HEK293 (cell line): ENCODE results near the gene MYMK.

ENCODE experiments used
- CTCF ChIA-PET: fragments of 350-600 bp; formaldehyde crosslinking; extraction: SDS; loops from one replicate; lab custom pipeline; 2021; ENCODE audit warnings: antibody characterized with exemption; lab: Yijun Ruan, JAX
- POLR2A ChIA-PET: fragments of 300-600 bp; formaldehyde crosslinking; extraction: SDS; loops from one replicate; lab custom pipeline; 2020; ENCODE audit warnings: antibody characterized with exemption, inconsistent platforms; lab: Yijun Ruan, JAX
- H3K27ac ChIP-seq: fragments of 200-500 bp; sonication (Bioruptor generic); 2 replicates; pipeline ENCODE4 v1.5.1; 2014; ENCODE audit warnings: low read depth, low read length, control low read depth, inconsistent platforms; ENCODE audit errors: extremely low read depth
- H3K36me3 ChIP-seq, 2 experiments: fragments of 200-500 bp in 1 of 2; sonication (Bioruptor generic) in 1 of 2; 1 replicate in 1 of 2; 2 replicates in 1 of 2; pipeline ENCODE4 v1.5.1; 2014 to 2017; ENCODE audit warnings: inconsistent platforms in 2 of 2, low read length in 2 of 2; ENCODE audit not compliant: control insufficient read depth in 2 of 2, insufficient read depth in 1 of 2
- H3K4me1 ChIP-seq: fragments of 200-500 bp; sonication (Bioruptor generic); 2 replicates; pipeline ENCODE4 v1.5.1; 2014; ENCODE audit warnings: mild to moderate bottlenecking, low read length, inconsistent platforms; ENCODE audit not compliant: control insufficient read depth, insufficient read depth
- H3K4me3 ChIP-seq: 2 replicates; pipeline ENCODE4 v1.5.1; 2011; ENCODE audit warnings: low read depth, mild to moderate bottlenecking, control low read depth, low read length, moderate library complexity
- H3K9me3 ChIP-seq: fragments of 200-500 bp; sonication (Bioruptor generic); 2 replicates; pipeline ENCODE4 v1.5.1; 2014; ENCODE audit warnings: low read depth, low read length, inconsistent platforms; ENCODE audit not compliant: control insufficient read depth, insufficient read depth
- AEBP2 ChIP-seq: fragments of 450-650 bp; formaldehyde crosslinking; IDR thresholded peaks from 2 replicates; pipeline ENCODE4 v1.5.1; 2016; ENCODE audit warnings: missing biosample characterization, missing genetic modification characterization, borderline replicate concordance
- EGR2 ChIP-seq: fragments of 450-650 bp; formaldehyde crosslinking; IDR thresholded peaks from 2 replicates; pipeline ENCODE4 v1.5.1; 2016; ENCODE audit warnings: low read depth, missing biosample characterization, missing genetic modification characterization
- GLIS2 ChIP-seq: fragments of 450-650 bp; formaldehyde crosslinking; IDR thresholded peaks from 2 replicates; pipeline ENCODE4 v1.5.1; 2016; ENCODE audit warnings: missing biosample characterization, missing genetic modification characterization
- KLF17 ChIP-seq: fragments of 450-650 bp; formaldehyde crosslinking; IDR thresholded peaks from 2 replicates; pipeline ENCODE4 v1.5.1; 2016; ENCODE audit warnings: missing biosample characterization, missing genetic modification characterization
- KLF9 ChIP-seq: fragments of 450-650 bp; formaldehyde crosslinking; IDR thresholded peaks from 2 replicates; pipeline ENCODE4 v1.5.1; 2016; ENCODE audit warnings: missing biosample characterization, missing genetic modification characterization, low read depth
- MEIS1 ChIP-seq: sonication (generic); formaldehyde crosslinking; IDR thresholded peaks from 2 replicates; pipeline ENCODE4 v1.8.1; 2022; ENCODE audit warnings: missing genetic modification reagents, mild to moderate bottlenecking, borderline replicate concordance
- MZF1 ChIP-seq: fragments of 450-650 bp; formaldehyde crosslinking; IDR thresholded peaks from 2 replicates; pipeline ENCODE4 v1.5.1; 2017; ENCODE audit warnings: missing biosample characterization, missing genetic modification characterization, borderline replicate concordance
- OSR2 ChIP-seq: fragments of 450-650 bp; formaldehyde crosslinking; IDR thresholded peaks from 2 replicates; pipeline ENCODE4 v1.5.1; 2016; ENCODE audit warnings: missing biosample characterization, missing genetic modification characterization
- SP3 ChIP-seq: fragments of 450-650 bp; formaldehyde crosslinking; IDR thresholded peaks from 2 replicates; pipeline ENCODE4 v1.5.1; 2016; ENCODE audit warnings: missing biosample characterization, missing genetic modification characterization
- TRIM28 ChIP-seq: IDR thresholded peaks from 2 replicates; pipeline ENCODE4 v1.6.1; 2011; ENCODE audit warnings: low read length, control low read depth, borderline replicate concordance
- ZBTB17 ChIP-seq: fragments of 450-650 bp; formaldehyde crosslinking; IDR thresholded peaks from 2 replicates; pipeline ENCODE4 v1.5.1; 2016; ENCODE audit warnings: missing biosample characterization, missing genetic modification characterization
- ZBTB20 ChIP-seq: fragments of 450-650 bp; formaldehyde crosslinking; IDR thresholded peaks from 2 replicates; pipeline ENCODE4 v1.5.1; 2016; ENCODE audit warnings: missing biosample characterization, missing genetic modification characterization
- ZBTB44 ChIP-seq: fragments of 450-650 bp; IDR thresholded peaks from 2 replicates; pipeline ENCODE4 v1.5.1; 2018; ENCODE audit warnings: missing biosample characterization, mild to moderate bottlenecking, missing genetic modification characterization
- ZBTB48 ChIP-seq: fragments of 450-650 bp; formaldehyde crosslinking; IDR thresholded peaks from 2 replicates; pipeline ENCODE4 v1.5.1; 2016; ENCODE audit warnings: missing biosample characterization, missing genetic modification characterization
- ZBTB8A ChIP-seq: fragments of 450-650 bp; formaldehyde crosslinking; IDR thresholded peaks from 2 replicates; pipeline ENCODE4 v1.5.1; 2016; ENCODE audit warnings: missing biosample characterization, missing genetic modification characterization
- ZFP41 ChIP-seq: fragments of 450-650 bp; formaldehyde crosslinking; IDR thresholded peaks from 2 replicates; pipeline ENCODE4 v1.5.1; 2016; ENCODE audit warnings: missing biosample characterization, missing genetic modification characterization, borderline replicate concordance
- ZNF140 ChIP-seq: fragments of 450-650 bp; formaldehyde crosslinking; IDR thresholded peaks from 2 replicates; pipeline ENCODE4 v1.5.1; 2016; ENCODE audit warnings: missing biosample characterization, missing genetic modification characterization
- ZNF174 ChIP-seq: fragments of 450-650 bp; formaldehyde crosslinking; IDR thresholded peaks from 2 replicates; pipeline ENCODE4 v1.5.0; 2017; ENCODE audit warnings: missing biosample characterization, mild to moderate bottlenecking, missing genetic modification characterization
- ZNF214 ChIP-seq: fragments of 450-650 bp; formaldehyde crosslinking; IDR thresholded peaks from 2 replicates; pipeline ENCODE4 v1.5.1; 2017; ENCODE audit warnings: missing biosample characterization, mild to moderate bottlenecking, missing genetic modification characterization, borderline replicate concordance
- ZNF24 ChIP-seq: fragments of 450-650 bp; formaldehyde crosslinking; IDR thresholded peaks from 2 replicates; pipeline ENCODE4 v1.5.1; 2016; ENCODE audit warnings: missing biosample characterization, missing genetic modification characterization
- ZNF350 ChIP-seq: fragments of 450-650 bp; formaldehyde crosslinking; IDR thresholded peaks from 2 replicates; pipeline ENCODE4 v1.5.0; 2017; ENCODE audit warnings: missing biosample characterization, mild to moderate bottlenecking, missing genetic modification characterization
- ZNF416 ChIP-seq: fragments of 450-650 bp; formaldehyde crosslinking; IDR thresholded peaks from 2 replicates; pipeline ENCODE4 v1.5.1; 2016; ENCODE audit warnings: missing biosample characterization, missing genetic modification characterization
- ZNF48 ChIP-seq: fragments of 450-650 bp; formaldehyde crosslinking; IDR thresholded peaks from 2 replicates; pipeline ENCODE4 v1.5.1; 2016; ENCODE audit warnings: missing biosample characterization, missing genetic modification characterization
- ZNF488 ChIP-seq: fragments of 450-650 bp; formaldehyde crosslinking; IDR thresholded peaks from 2 replicates; pipeline ENCODE4 v1.5.1; 2016; ENCODE audit warnings: missing biosample characterization, missing genetic modification characterization
- ZNF548 ChIP-seq: fragments of 450-650 bp; formaldehyde crosslinking; IDR thresholded peaks from 2 replicates; pipeline ENCODE4 v1.5.1; 2016; ENCODE audit warnings: missing biosample characterization, missing genetic modification characterization
- ZNF561 ChIP-seq: fragments of 450-650 bp; IDR thresholded peaks from 2 replicates; pipeline ENCODE4 v1.5.1; 2018; ENCODE audit warnings: missing biosample characterization, missing genetic modification characterization, borderline replicate concordance
- ZNF626 ChIP-seq: fragments of 450-650 bp; sonication (Bioruptor Pico); formaldehyde crosslinking; IDR thresholded peaks from 2 replicates; pipeline ENCODE4 v1.5.1; 2018; ENCODE audit warnings: missing biosample characterization, missing genetic modification characterization, inconsistent platforms
- ZNF701 ChIP-seq: fragments of 450-650 bp; formaldehyde crosslinking; IDR thresholded peaks from 2 replicates; pipeline ENCODE4 v1.5.1; 2016; ENCODE audit warnings: missing biosample characterization, missing genetic modification characterization
- ZXDB ChIP-seq: fragments of 450-650 bp; formaldehyde crosslinking; IDR thresholded peaks from 2 replicates; pipeline ENCODE4 v1.5.1; 2016; ENCODE audit warnings: missing biosample characterization, missing genetic modification characterization

MYMK gene

GRCh38 chr9:133510926-133511505 is 13.7 kb downstream of the MYMK start:
- CTCF ChIA-PET = no interaction called here
- Histone ChIP-seq H3K4me1 (peaks cover 8% of the 10 kb centered on the region), H3K4me3 (no peak overlapping the region), H3K9me3 (no peaks in the 10 kb centered on the region), H3K27ac (no peak overlapping the region), H3K36me3 (no peaks in the 10 kb centered on the region)
- POLR2A ChIA-PET = no interaction called here
- TF ChIP-seq ZNF701 = no peak
- TF ChIP-seq ZBTB20 = no peak
- TF ChIP-seq ZBTB48 (tag by site-specific recombination) = no peak
- no peak for TF ChIP-seq AEBP2 (tag by site-specific recombination)
- TF ChIP-seq ZNF548 (tag by site-specific recombination) = no peak
- TF ChIP-seq MEIS1 (CRISPR knock-in tag) = no peak
- no peak for TF ChIP-seq ZNF488 (tag by site-specific recombination)
- TF ChIP-seq ZXDB = no peak
- TF ChIP-seq ZNF174 = no peak
- no peak for TF ChIP-seq ZNF626 (tag by site-specific recombination)
- TF ChIP-seq ZBTB44 = no peak
- TF ChIP-seq ZNF48 (tag by site-specific recombination) = no peak
- TF ChIP-seq SP3 (tag by site-specific recombination) = no peak
- TF ChIP-seq ZNF350 (tag by site-specific recombination) = no peak

- Histone ChIP-seq H3K4me1 (peaks cover 8% of the 10 kb centered on the region), H3K27ac (no peak overlapping the region; the same call in 1 of the 2 replicates), H3K4me3 (no peak overlapping the region), H3K9me3 (no peaks in the 10 kb centered on the region), H3K36me3 (no peaks in the 10 kb centered on the region)
- CTCF ChIA-PET = interaction anchor here (0.6 to 1.4 kb wide), 4 partner anchors 23 to 365 kb away, joined by 3 to 5 read pairs (median 4); no protein-coding TSS in a partner anchor
- POLR2A ChIA-PET = interaction anchor here (0.7 kb wide), 1 partner anchor 102 kb away, joined by 3 read pairs; no protein-coding TSS in a partner anchor
- no peak for TF ChIP-seq ZFP41 (tag by site-specific recombination)
- TF ChIP-seq KLF17 (tag by site-specific recombination) = peak; percentile 55
- TF ChIP-seq TRIM28 = peak; percentile 82
- TF ChIP-seq OSR2 (tag by site-specific recombination) = peak; percentile 91
- TF ChIP-seq ZNF488 (tag by site-specific recombination) = no peak
- TF ChIP-seq EGR2 (tag by site-specific recombination) = peak; percentile 69
- TF ChIP-seq MZF1 (tag by site-specific recombination) = peak; percentile 74; the same call in 1 of the 2 replicates
- TF ChIP-seq ZNF416 (tag by site-specific recombination) = no peak
- TF ChIP-seq ZNF24 (tag by site-specific recombination) = 0 out of 2 replicates have a peak, but pooled peaks have one; percentile 17
- TF ChIP-seq KLF9 (tag by site-specific recombination) = peak; percentile 77
- TF ChIP-seq ZBTB17 = peak; percentile 44; the same call in 1 of the 2 replicates
- TF ChIP-seq ZBTB8A = peak; percentile 15; the same call in 1 of the 2 replicates
- peak; percentile 83 for TF ChIP-seq GLIS2
- TF ChIP-seq ZNF561 = peak; percentile 53; the same call in 1 of the 2 replicates
- TF ChIP-seq ZNF140 (tag by site-specific recombination) = no peak
- TF ChIP-seq ZNF214 (tag by site-specific recombination) = no peak
Measured at GRCh38 chr9:133509179-133510083, 15.3 kb downstream of the MYMK start.
